Thymus (tissue), 11 donors: Measurements from ENCODE around the gene BRINP2. TPM values are rescaled to one million over a fixed set of nuclear protein-coding genes. Genes with fewer than 3 reads are reported as not detected.

Experiments
- DNase-seq, 9 donors: peaks; one replicate each; pipeline ENCODE4 v3.0.0-alpha.2; 2013; ENCODE audit warnings: low spot score in 9 of 9, low read depth in 6 of 9, missing footprints in 1 of 9
- H3K27ac ChIP-seq, 2 donors: one replicate each; pipeline ENCODE4 v1.5.1; 2013; ENCODE audit warnings: control low read depth in 1 of 2, low read depth in 1 of 2, low read length in 1 of 2, mild to moderate bottlenecking in 1 of 2, moderate library complexity in 1 of 2
- H3K27me3 ChIP-seq, 2 donors: one replicate each; pipeline ENCODE4 v1.5.1; 2013; ENCODE audit warnings: low read length in 1 of 2; ENCODE audit not compliant: control insufficient read depth in 2 of 2, insufficient read depth in 1 of 2
- H3K36me3 ChIP-seq, 2 donors: one replicate each; pipeline ENCODE4 v1.5.1; 2013; ENCODE audit warnings: low read length in 1 of 2, mild to moderate bottlenecking in 1 of 2, moderate library complexity in 1 of 2; ENCODE audit not compliant: control insufficient read depth in 2 of 2, insufficient read depth in 2 of 2
- H3K4me1 ChIP-seq, 2 donors: one replicate each; pipeline ENCODE4 v1.5.1; 2013; ENCODE audit warnings: low read length in 2 of 2; ENCODE audit not compliant: control insufficient read depth in 2 of 2, insufficient read depth in 2 of 2
- H3K4me3 ChIP-seq, 2 donors: one replicate each; pipeline ENCODE4 v1.5.1; 2013; ENCODE audit warnings: low read length in 2 of 2, control low read depth in 1 of 2, mild to moderate bottlenecking in 1 of 2
- H3K9me3 ChIP-seq, 2 donors: one replicate each; pipeline ENCODE4 v1.5.1; 2013; ENCODE audit warnings: low read length in 1 of 2, mild to moderate bottlenecking in 1 of 2; ENCODE audit not compliant: control insufficient read depth in 2 of 2, insufficient read depth in 1 of 2
- whole genome bisulfite sequencing: extraction: QIAGEN DNeasy Blood & Tissue Kit; methylation state at CpG from one replicate; pipeline ENCODE4 v1.1.7; 2013; 5-methylcytosine and 5-hydroxymethylcytosine counted together
- polyA plus RNA-seq: library from polyadenylated mRNA; stranded (reverse); fragments of 200-250 nt; gene quantifications from one replicate; pipeline ENCODE4 v1.2.3, GENCODE V29; 2013
- total RNA-seq: library from RNA; stranded (reverse); fragments of 120-200 nt; gene quantifications from one replicate; pipeline ENCODE4 v1.2.4, GENCODE V29; 2013
- donor health status: healthy.

Gene BRINP2
- total and polyA plus RNA-seq, 2 donors = 0.09 to 0.23 TPM

DNA sequence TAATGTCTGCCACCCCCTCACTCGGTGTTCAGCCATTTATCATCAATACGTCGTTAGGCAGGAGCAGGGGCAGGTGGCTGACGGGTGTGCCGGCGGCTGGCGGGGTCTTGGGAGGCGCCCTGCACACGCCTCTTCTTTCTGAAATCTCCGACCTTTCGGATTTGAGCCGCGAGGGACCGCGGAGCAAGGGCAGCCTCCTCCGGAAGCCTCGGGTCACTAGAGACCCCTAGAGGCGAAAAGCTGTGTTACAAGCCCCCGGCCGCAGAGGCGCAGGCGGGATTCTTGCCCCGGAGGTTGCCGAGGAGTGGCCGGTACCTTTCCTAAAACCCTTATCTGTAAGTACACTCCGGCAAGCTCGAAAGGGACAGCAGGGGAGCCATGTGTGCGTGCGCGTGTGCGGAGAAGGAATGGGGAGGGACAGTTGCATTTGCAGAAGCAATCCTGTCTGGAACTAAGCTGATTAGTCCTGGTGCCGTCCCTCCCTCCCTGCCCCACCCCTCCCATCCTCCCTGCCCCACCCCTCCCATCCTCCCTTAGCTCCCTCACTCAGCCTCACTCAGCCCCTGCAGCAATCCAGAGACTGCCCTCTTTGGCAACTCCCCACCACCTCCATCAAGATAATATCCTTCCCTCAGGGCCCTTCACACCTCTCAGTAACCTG lies 11.0 kb downstream of the BRINP2 start:
- peak in 4 of 9 donors; percentile 3 to 35 (median 26) for DNase-seq
- 1% methylated on average over 32 of the region's 32 CpGs for WGBS
- no peaks in the 10 kb centered on the region for H3K4me1 ChIP-seq
- H3K4me3 ChIP-seq = no peak overlapping the region
- H3K27me3 ChIP-seq = peaks cover 0 to 13% of the 10 kb centered on the region in 2 donors
- no peaks in the 10 kb centered on the region for H3K36me3 ChIP-seq
- no peak overlapping the region for H3K27ac ChIP-seq
- H3K9me3 ChIP-seq = no peaks in the 10 kb centered on the region

DNA sequence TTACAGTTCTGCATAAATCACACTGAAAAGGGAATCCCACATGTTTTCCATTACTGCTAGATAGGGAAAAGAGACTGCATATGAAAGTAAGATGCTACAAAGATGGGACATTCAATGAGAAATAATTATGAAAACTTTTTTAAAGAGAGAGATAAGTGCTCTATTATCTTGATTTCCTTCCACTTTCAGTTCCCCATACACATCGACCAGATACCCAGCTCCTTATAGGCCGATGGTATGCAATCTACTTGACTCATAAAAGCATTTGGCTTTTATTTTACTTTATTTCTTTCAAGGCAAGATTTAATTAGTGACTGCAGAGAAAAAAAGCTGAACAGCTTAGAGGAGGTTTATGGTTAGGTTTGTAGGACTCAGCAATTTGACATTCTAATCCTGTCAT lies 13.1 kb downstream of the BRINP2 start:
- Histone ChIP-seq H3K27me3 (peaks cover 0 to 13% of the 10 kb centered on the region in 2 donors), H3K4me3 (no peak overlapping the region), H3K27ac (no peak overlapping the region), H3K9me3 (no peaks in the 10 kb centered on the region), H3K36me3 (no peaks in the 10 kb centered on the region), H3K4me1 (no peaks in the 10 kb centered on the region)
- WGBS = 76% methylated on average over 2 of the region's 2 CpGs
- no peak for DNase-seq

DNA sequence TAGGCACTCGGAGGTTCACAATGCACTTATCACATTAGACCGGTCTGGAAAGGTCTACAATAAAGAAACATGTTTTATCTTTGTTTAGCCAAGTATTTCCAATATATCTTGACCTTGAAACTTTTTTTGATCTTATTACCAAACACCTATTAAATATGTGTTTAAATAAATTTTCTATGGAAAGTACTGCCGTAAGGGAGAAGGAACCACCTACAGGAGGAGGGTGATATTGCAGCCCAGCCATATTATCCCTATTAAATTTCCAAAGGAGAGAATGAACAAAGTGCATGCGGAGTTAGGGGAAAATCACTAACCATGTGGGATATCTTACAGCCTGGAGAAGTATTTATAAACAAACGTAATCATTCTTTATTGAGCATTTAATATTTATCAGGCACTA lies 14.5 kb downstream of the BRINP2 start:
- 79% methylated on average over 5 of the region's 5 CpGs for WGBS
- Histone ChIP-seq H3K27me3 (peaks cover 0 to 13% of the 10 kb centered on the region in 2 donors), H3K36me3 (no peaks in the 10 kb centered on the region), H3K9me3 (no peaks in the 10 kb centered on the region), H3K27ac (no peak overlapping the region), H3K4me1 (no peaks in the 10 kb centered on the region), H3K4me3 (no peak overlapping the region)
- no peak for DNase-seq

DNA sequence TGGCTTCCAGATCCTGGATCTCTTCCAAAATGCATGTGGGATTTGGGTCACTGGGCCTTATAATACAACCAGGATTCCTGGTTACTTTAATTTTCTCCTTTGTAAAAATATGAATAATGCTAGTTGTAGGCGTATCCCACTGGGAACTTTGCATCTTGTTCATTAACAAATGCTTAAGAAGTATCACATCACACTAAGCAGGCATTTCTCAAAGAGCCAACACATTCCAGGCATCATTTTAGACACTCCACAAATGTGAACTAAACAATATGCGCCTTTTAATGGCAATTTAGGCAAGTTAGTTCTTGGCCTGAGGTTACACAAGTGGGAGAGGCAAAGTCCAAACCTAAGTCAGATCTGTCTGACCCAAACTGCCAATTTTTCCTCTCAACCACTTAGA lies 15.9 kb downstream of the BRINP2 start:
- no peak overlapping the region for H3K4me3 ChIP-seq
- H3K27me3 ChIP-seq = peaks cover 0 to 3% of the 10 kb centered on the region in 2 donors
- H3K27ac ChIP-seq = no peak overlapping the region
- no peaks in the 10 kb centered on the region for H3K4me1 ChIP-seq
- H3K36me3 ChIP-seq = no peaks in the 10 kb centered on the region
- DNase-seq = no peak
- H3K9me3 ChIP-seq = no peaks in the 10 kb centered on the region
- WGBS = 97% methylated on average over 2 of the region's 2 CpGs

DNA sequence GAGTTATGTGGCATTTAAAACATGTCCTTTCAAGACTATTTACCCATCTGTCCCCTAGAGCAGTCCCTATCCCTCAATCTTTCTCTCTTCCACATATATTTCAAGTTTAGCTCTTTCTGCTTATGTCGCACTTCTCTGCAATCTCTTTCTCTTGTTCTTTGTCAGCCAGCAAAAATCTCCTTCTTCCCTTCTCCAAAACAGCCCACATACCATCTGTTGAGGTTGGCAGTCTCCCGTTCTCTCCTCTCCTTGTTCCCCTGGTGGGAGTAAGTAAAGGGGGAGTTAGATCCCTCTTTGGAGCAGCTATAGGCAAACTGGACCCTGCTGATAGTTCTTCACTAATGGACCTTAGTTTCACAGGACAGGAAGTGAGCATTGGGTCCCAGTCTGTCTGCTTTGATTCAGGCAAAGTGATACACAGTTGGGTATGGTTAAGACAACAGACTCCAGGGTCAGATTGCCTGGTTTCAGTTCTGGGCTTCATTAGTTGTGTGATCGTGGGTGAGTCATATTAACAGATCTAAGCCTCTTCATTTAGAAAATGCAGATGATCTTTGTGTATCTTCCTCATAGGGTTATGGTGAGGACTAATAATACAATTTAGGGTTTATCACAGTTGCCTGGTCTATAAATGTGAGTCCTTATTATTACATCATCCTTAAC lies 19.7 kb downstream of the BRINP2 start:
- H3K9me3 ChIP-seq = no peaks in the 10 kb centered on the region
- H3K27me3 ChIP-seq = no peaks in the 10 kb centered on the region
- WGBS = 83% methylated on average over 3 of the region's 3 CpGs
- no peaks in the 10 kb centered on the region for H3K36me3 ChIP-seq
- no peak overlapping the region for H3K27ac ChIP-seq
- H3K4me3 ChIP-seq = no peak overlapping the region
- DNase-seq = no peak
- no peaks in the 10 kb centered on the region for H3K4me1 ChIP-seq

DNA sequence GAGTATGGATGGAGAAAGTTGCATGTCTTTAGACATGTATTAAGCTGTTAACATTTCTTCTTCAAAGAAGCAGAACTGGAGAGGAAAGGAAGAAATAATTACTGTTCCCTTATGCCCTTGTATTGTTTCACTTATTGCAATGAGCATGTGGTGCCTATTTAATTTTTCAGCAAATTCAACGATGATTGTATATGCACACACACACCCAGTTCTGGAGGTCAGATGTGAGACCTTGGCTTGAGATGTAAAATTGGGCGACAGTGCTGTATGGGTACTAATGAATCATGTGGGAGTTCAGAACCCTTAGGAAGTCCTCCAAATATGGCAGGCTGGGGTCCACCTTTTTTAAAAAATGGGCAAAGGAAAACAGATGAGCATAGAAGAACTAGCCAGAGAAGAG lies 27.5 kb downstream of the BRINP2 start:
- no peaks in the 10 kb centered on the region for H3K36me3 ChIP-seq

DNA sequence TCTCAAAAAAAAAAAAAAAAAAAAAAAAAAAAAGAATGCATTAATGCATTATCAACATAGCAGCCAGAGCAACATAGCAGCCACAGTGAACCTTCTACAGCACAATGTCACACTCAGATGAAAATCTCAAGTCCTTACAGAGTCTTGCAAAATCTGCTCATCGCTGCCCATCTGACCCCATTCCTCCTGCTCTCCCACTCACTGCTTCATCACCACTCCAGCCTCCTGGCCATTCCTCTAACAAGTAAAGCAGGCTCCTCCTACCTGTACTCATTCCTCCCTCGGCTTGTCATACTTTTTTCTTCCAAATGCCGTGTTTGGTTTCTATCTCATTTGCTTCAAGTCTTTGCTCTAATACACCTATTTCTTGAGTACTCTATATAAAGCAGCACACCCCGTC lies 29.5 kb downstream of the BRINP2 start:
- H3K4me3 ChIP-seq = no peak overlapping the region
- WGBS = 82% methylated on average over 4 of the region's 4 CpGs
- peaks cover 0 to 3% of the 10 kb centered on the region in 2 donors for H3K9me3 ChIP-seq
- DNase-seq = no peak
- no peaks in the 10 kb centered on the region for H3K27me3 ChIP-seq
- H3K4me1 ChIP-seq = no peaks in the 10 kb centered on the region
- H3K27ac ChIP-seq = no peak overlapping the region
- no peaks in the 10 kb centered on the region for H3K36me3 ChIP-seq

More for the DNA sequence above, 27.5 kb downstream of the BRINP2 start:
- no peak overlapping the region for H3K4me3 ChIP-seq
- no peaks in the 10 kb centered on the region for H3K4me1 ChIP-seq
- H3K27me3 ChIP-seq = no peaks in the 10 kb centered on the region
- no peak for DNase-seq
- no peak overlapping the region for H3K27ac ChIP-seq
- peaks cover 0 to 3% of the 10 kb centered on the region in 2 donors for H3K9me3 ChIP-seq
- WGBS = 92% methylated on average over 2 of the region's 2 CpGs

DNA sequence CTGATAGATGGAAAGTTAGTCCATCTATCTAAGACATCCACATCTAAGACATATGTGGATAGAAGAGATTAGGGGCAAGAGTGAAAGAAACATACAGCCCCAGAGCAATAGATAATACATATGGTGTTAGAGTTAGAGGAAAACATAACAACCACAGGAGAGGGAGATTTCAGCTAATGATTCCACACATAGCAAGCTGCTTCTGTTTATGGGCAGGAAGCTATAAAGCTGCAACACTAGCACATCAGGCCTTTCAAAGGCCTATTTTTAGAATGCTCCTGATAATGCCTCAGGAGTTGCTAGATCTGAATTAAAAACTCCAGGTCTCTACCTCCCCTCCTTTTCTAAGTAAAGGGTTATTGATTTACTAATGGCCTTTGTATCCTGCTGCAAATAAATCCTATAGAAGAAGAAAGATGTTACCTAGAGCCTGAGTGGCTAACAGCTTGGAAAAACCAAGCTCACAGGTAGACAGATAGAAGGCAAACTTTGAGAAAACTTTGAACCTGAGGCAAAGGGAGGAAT lies 36.1 kb downstream of the BRINP2 start:
- Histone ChIP-seq H3K36me3 (no peaks in the 10 kb centered on the region), H3K27me3 (no peaks in the 10 kb centered on the region), H3K27ac (no peak overlapping the region), H3K9me3 (no peaks in the 10 kb centered on the region), H3K4me1 (no peaks in the 10 kb centered on the region), H3K4me3 (no peak overlapping the region)
- no peak for DNase-seq

DNA sequence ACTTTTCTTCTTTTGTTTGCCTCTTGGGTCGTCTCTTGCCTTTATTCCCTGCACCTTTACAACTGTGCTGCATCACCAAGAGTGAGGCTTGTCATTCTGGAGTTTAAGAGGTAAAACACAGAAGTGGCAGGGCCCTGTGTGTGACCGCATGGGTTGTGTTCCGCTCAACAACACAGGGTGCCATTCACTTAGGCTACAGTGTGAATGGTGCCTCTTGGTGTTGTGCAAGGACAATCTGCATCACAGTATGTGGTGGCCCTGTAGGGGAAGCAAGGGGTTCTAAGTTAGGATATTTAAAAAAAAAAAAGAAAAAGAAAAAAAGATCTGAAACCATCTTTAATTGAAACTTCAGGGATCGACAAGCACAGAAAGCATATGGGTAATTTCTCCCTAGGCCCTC lies 38.2 kb downstream of the BRINP2 start:
- H3K9me3 ChIP-seq = no peaks in the 10 kb centered on the region
- H3K4me1 ChIP-seq = no peaks in the 10 kb centered on the region
- no peaks in the 10 kb centered on the region for H3K27me3 ChIP-seq
- H3K36me3 ChIP-seq = no peaks in the 10 kb centered on the region
- no peak overlapping the region for H3K27ac ChIP-seq
- H3K4me3 ChIP-seq = no peak overlapping the region
- 71% methylated on average over 4 of the region's 4 CpGs for WGBS
- DNase-seq = no peak
